AML-193 (cell line): ENCODE measurements around the gene THAP2.

Experiments
- DNase-seq, 2 experiments: peaks; one replicate each; lab custom pipeline; 2025; lab: John Stamatoyannopoulos, UW

THAP2 gene

DNA sequence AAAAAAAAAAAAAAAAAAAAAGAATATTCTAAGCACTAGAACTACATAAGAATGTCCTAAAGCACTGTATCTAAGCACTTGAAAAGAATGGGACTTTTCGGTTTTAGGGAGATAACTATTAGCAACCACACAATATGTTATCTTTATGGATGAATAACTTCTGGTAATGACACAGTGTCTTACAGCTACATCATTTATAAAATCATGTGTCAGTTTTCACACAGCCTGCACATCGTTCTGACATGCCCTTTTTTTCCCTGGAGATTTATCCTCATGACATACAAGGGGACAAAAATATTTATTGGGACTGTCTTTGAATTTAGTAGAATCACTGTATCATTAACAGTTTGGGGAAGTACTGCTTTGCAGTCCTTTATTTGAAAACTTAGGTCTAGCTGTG, 39.1 kb downstream of the THAP2 start:
- no peak for DNase-seq

DNA sequence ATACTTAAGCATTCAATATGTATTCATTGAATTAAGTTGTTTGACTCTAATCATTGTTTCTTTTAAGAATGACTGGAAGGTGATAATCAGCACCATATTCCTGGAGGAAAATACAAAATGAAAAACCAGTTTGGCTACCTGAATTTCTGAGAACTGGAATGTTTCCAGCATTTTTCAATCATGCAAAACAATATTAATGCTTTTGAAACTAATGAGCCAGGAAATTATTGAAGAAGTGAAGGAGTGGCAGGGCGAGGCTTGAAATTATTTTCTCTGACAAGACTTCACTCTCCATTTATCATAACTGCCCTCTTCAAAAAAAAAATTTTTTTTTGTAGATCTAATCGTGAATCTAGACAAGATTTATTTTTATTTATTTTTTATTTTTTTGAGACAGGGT, 40.8 kb downstream of the THAP2 start:
- no peak for DNase-seq

DNA sequence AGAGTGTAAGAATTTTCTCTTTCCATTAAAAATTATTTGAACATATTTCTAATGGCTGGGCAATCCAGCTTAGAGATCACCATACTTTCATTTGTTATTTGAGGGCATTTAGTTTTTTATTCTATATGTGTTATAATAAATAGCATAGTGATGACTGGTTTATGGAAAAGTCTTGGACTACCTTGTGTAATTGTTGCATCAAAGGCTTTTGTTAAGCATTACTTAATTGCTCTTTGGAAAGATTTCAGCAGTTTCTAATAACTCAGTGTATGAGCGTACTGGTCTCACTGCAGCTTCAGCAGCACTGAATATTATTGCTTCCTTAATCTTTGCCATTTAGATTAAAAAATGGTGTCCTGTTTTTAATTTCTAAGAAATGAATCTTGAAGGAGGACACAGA, 44.6 kb downstream of the THAP2 start:
- no peak for DNase-seq

GRCh38 chr12:71710276-71711125, 46.4 kb downstream of the THAP2 start:
- no peak for DNase-seq

- DNase-seq, result no peak
Observed at GRCh38 chr12:71718611-71719010, 54.5 kb downstream of the THAP2 start.

DNA sequence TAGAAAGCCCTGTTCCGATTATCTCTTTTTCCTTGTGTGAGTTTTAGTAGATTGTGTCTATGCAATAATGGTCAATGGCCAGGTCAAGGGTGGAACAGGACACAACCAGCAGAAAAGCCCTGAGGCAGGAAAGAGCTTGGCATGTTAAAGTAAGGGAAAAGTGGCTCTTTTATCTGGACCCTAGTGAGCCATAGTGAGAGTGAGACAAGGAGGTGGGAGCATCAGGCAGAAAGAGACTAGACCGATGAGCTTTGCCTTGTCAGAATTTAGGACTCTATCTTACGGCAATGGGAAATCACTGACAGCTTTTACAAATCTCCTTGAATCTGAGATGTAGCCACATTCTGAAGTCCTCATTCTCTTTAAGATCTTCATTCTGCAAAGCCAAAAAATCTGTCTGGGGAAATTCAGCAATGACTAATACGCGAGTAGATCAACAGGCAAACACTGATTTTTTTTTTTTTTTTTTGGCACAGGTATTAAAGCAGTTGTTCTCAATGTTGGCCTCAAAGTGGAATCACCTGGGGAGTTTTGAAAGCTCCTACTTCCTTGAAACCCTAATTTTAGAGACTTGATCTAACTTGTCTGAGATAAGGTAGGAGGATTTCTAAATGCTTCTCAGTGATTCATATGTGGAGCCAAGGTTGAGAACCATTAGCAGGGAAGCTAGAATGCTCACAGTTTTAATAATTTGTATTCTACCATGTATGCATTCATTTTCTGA, 55.7 kb downstream of the THAP2 start:
- DNase-seq, result no peak

DNA sequence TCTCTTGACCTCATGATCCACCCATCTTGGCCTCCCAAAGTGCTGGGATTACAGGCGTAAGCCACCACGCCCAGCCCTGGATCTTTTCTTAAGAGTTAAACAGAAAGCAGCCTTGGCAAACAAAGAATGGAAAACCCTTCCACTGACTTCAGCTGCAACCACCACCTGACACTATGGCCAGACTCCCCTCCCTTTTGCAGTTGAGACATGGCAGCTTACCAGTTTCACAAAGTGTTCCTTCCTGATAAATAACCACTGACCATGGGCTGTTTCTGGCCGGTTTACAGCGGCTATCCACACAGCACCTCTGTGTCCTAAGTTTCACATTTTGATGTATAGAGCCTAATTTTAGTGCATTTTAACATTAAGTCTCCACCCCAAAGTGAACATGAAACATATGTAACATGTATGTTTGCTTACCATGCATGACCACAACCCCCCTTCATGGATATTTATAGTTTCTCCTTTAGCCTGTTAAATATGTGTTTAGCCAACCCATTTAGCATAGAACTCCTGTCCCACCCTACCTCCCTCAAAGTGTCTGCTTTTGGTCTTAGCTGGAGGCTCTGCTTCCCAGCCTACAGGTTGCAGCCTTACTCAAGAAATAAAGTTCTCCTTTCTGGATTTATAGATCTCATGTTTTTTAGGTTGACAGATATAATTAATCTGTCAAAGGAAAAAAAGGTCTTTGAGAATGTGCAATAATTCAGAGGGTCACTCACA, 57.8 kb downstream of the THAP2 start:
- DNase-seq, result no peak

DNA sequence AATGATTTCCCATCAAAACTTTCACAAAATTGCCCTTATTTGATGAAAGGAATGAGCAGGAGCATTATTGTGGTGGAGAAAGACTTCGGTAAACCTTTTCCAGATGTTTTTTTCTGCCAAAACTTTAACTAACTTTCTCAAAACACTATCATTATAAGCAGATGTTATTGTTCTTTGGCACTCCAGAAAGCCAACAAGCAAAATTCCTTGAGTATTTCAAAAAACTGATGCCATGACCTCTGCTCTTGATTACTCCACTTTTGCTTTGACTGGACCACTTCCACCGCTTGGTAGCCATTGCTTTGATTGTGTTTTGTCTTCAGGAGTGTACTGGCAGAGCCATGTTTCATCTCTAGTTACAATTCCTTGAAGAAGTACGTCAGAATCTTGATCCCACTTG, 60.9 kb downstream of the THAP2 start:
- DNase-seq, result no peak

- no peak for DNase-seq
Observed at GRCh38 chr12:71726548-71726947, 62.4 kb downstream of the THAP2 start.

DNA sequence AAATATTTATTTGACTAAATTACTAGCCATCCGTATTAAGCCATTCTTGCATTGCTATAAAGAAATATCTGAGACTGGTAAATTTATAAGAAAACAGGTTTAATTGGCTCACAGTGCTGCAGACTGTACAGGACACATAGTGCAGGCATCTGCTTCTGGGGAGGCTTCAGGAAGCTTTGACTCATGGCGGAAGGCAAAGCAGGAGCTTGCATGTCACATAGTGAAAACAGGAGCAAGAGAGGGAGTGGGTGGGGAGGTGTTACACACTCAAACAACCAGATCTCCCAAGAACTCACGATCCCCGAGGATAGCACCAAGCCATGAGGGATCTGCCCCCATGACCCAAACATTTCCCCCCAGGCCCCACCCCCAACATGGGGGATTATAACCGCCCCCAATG, 63.9 kb downstream of the THAP2 start:
- DNase-seq, result no peak
